HG03342 (cell line): ENCODE measurements around the gene DIAPH2.
A peak's percentile ranks its signal among the peaks of the same experiment; 100 is the strongest.

Experiments
- ATAC-seq: cut with Tn5 transposase; IDR thresholded peaks from one replicate; pipeline ENCODE4 v1.9.1; 2021; ENCODE audit warnings: mild to moderate bottlenecking, moderate library complexity; ENCODE audit not compliant: unreplicated experiment

DIAPH2 gene

DNA sequence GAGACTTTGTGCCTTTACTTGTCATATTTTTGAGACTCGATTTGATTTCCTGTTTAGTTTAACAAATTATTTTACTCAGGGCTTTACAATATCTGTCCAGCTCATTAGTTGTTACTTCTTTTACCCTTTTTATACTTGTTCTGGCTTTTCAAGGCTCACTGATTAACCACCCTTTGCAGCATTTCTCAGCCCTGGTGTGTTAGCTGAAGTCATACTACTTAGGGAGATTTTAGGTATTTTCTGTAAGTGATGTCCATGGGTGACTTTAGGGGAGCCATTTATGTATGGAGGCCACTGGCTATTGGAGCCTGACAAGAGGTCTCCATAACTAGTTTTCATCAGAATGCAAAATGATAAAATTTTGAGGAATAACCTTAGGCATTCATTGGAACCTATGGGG, 346.3 kb downstream of the DIAPH2 start:
- ATAC-seq, result no peak

DNA sequence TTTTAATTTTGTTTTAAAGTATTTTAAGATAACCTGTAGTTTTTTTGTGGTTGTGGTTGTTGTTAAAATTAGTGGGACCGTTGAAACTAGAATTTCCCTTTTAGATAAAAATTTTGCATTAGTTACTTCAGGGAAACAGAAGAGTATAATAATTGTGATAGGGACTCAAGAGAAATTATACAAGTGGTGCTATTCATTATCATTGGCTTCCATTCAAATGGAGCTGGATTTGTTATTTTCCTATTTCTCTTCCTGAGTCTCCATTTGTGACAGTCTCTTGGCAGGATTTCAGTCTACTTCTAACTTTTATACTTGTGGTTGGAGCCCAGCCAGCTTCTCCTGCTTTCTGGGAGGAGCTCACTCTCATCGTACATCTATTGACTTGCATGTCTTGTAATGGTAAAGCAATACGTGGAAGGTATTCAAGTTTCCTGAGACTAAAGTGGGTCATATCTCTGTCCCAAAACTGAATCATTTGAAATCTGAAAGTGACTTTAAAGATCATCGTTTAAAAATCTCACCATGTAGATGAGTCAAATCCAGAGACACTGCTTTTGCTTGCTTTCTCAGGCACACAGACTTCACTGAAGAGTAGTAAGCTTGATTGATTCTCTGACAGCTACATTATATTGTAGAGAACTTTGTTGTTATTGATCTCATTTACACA, 354.9 kb downstream of the DIAPH2 start:
- peak; percentile 90 for ATAC-seq

DNA sequence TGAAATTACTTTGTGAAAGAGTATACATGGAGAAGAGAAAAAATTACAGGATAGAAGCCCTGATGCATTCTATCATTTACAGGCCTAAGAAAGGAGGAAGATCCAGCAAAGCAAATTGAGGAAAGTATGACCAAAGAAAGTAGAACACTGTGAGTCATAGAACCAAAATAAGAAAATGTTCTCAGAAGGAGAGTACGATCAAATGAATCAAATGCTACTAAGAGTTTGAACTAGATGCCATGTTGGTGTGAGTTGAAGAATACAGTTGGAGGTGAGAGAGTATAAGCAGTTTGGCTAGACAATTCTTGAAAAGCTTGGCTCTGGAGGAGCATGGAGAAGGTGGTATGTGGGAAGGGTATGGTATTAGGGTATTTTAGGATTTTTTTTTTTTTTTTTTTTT, 360.8 kb downstream of the DIAPH2 start:
- no peak for ATAC-seq

DNA sequence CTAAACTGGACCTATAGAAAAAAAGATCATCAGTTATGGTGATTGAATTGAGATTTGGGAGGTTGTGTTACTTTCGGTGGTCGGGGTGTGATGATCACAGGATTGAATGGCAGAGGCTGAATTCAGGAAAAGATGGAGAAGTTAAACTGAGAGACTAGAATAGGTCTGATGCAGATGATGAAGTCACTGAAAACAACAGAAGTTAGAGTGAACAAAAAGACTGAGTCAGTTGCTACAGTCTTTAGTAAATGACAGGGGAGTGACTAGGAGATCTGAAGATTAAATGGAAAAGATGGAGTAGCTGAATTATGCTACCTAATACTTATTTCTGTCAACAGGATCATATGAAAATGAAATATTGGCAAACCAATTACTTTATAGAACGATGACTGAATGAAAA, 362.2 kb downstream of the DIAPH2 start:
- ATAC-seq, result no peak

DNA sequence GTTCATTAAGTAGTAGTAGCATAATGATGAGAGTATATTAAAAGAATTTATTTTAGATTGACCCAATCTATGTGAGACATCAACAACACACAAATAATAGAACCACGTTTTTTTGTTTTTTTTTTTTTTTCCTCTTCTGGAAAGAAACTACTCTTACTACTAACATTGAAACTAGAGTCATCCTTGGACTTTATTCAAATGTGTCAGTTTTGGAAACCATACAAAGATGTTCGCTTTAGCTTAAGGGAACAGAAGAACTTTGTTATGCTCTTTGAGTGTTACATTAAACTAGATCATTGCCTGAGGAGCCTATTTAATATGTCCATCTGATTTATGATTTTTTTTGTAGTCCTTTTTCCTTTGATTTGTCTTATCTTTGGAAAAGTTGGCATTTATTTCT, 365.8 kb downstream of the DIAPH2 start:
- ATAC-seq, result no peak

DNA sequence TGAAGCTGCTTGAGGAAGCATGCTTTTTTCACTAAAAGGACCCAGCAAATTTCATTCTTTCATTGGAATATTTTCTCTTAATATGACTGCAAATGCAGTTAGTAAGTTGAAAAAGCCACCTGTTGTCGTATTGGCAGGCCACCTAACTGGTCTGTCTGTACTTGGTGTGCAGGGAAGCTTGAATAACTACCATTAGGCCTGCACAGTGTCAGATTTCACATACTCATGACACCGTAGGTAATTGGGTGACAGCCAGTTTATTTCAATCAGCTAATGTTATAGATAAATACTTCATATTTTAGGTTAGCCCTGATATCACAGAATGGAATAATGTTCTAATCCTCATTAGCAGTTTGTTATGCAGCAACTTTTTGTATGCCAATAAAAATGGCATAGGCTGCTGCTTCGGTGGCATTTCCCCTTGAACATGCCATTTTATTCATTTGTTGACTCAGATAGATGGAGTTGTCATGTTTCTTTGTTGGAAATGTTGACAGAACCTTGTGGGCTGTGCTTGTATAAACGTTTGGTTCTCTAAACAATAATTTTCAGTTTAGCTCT, 372.8 kb downstream of the DIAPH2 start:
- no peak for ATAC-seq

DNA sequence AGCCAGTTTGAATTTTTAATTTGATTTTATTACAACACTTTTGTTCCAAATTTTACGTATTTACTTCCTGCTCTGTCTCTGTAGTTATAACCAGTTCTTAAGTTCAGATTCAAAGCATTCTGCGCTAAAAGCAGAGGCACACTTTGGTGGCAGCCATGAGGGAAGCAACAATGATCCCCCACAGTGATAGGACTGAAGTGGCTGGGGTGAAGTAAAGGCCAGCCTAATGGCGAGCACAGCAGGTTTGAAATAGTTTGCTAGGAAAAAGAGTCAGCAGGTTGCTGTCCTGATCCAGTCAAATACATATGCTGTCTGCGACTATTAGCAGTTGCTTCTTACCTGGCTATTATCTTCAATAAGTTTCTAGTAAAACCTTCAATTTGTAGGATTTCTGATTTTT, 375.4 kb downstream of the DIAPH2 start:
- ATAC-seq, result no peak

DNA sequence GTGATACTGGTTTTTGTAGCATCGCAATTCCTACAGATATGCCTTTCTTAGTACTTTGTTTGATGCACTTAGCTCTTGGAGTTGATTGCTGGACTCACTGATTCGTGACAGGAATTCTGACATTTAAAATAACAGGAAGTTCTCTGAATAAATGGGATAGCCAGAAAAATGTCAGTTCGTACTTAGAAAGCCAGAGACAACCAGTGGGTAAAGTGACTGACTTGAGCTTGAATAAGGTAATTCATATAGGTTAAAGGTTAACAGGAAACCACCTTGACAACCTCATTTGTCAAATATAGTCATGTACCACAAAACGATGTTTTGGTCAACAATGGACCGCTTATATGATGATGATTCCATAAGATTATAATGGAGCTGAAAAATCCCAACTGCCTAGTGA, 380.4 kb downstream of the DIAPH2 start:
- no peak for ATAC-seq

DNA sequence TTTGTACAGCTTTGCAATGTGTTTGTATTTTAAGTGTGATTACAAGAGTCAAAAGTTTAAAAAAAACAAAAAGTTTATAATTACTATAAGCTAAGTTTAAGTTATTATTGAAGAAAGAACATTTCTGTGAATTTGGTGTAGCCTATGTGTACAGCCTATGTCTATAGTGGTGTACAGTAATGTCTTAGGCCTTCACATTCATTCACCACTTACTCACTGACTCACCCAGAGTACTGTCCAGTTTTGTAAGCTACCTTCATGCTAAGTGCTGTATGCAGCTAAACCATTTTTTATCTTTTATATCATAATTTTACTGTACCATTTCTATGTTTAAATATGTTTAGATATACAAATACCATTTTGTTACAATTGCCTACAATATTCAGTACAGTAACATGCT, 381.3 kb downstream of the DIAPH2 start:
- no peak for ATAC-seq

DNA sequence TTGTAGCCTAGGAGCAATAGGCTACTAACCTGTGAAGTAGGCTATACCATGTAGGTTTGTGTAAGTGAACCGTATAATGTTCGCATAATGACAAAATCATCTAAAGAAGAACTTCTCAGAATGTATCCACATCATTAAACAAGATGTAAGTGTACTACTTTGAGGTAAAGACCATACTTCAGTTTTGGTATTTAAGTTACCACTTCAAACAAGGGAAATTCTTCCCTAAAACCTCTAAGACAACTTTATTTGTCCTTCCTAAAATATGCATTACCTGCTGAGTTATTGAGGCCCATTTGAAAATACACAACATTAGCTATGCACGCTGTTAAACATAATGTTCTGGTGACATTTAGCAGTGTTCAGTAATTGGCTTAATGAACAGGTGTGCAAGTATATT, 381.7 kb downstream of the DIAPH2 start:
- ATAC-seq, result no peak

DNA sequence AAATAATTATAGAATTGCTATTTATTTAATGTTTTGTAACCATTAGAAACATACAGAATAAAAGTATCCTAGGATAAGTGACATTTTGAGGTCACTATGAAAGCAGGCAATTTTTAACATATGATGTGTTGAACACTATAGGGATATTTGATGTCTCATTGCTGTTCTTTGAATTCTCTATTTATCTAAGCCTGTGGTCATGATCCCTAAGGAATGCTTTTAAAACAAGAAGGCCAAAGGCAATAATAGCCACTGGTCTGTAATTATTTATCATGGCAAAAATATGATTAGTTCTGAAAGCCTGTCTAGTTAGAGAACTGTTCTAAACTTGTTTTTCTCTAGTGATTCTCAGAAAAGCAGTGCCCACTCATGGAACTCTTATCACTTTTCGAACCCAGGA, 385.7 kb downstream of the DIAPH2 start:
- no peak for ATAC-seq

DNA sequence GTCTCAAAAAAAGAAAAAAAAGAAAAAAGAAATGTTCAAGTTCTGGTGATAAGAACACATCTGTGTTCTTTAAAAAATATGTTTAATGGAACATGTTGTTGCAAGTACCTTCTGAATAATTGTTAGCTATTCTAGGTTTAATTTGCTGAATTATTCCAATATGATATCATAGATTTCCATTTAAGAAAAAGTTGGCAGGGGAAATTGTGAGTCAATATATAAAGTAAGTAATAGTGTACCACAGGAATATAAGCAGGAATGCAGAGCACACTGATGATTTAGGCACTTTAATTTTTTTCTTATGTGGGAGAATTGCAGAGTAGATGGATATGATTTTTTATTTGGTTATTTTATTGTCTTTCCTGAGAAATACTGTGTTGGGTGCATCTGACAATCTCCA, 389.8 kb downstream of the DIAPH2 start:
- no peak for ATAC-seq

DNA sequence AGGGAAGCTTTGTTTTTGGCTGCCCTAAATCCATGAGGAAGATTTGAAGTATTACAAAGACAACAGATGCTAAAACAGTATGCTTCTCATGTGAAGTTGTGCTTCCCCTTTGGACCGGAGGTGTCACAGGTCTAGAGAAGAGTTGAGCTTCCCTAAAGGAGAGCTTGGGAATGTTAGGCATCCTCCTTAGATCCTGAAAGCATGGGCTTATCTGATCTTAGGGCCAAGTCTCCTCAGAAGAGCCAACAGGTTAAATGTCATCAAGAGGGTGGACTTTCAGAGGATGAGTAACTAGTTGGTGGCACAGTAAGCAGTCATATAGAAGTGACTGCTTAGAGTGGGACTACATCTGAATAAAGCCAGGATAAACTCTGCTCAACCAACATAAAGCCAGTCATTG, 404.5 kb downstream of the DIAPH2 start:
- no peak for ATAC-seq

DNA sequence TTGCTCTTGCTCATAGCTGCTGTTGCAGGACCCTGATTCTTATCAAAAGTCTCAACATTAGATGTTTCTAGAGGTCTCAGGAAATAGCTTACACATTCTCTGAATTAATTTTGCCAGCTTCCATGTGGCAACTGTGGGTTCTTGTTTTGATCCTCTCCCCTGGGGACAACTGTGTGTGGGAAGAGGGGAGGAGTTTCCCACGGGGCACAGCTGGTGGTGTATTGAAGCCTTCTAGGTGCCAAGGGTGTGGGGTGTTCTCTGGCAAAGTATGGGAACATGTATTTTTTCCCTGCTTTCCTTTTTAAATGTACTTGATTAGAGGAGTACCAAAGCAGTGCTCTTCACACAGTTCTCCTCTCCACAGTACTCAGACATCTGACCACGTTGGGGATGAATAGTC, 411.7 kb downstream of the DIAPH2 start:
- ATAC-seq, result no peak

DNA sequence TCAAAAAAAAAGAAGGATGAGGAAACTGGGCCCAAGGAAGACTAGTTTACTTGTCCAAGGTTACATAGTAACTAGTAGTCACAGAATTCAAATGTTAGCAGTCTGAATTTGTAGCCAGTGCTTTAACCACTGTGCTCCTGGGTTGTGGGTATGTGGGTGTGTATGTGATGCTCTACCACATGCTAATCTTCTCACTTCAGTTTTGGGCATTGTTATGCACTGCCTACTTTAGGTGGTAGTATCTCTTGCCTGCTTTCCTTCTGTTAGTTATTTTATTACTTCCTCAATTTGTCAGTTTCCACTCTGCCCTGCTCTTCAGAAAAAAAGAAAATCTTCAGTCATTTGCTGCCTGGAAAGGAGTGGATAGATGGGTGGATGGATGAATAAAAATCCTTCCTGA, 418.3 kb downstream of the DIAPH2 start:
- no peak for ATAC-seq

DNA sequence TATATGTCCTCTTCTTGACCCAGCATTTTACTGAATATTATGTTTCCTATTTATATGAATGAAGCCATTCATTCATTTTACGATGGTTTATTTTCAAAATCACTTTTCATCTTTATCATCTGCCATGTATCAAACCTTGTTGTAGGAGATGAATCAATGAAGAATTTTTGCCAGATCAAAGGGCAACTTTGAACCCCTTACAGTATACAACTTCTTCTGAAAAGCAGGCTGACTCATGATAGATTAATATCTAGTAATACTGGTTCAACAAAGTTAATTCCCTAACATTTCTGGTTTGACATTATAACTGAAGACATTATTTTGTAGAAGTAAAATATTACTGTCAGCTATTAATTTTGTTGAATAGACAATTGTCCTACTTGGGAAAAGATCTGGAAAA, 425.1 kb downstream of the DIAPH2 start:
- ATAC-seq, result no peak

DNA sequence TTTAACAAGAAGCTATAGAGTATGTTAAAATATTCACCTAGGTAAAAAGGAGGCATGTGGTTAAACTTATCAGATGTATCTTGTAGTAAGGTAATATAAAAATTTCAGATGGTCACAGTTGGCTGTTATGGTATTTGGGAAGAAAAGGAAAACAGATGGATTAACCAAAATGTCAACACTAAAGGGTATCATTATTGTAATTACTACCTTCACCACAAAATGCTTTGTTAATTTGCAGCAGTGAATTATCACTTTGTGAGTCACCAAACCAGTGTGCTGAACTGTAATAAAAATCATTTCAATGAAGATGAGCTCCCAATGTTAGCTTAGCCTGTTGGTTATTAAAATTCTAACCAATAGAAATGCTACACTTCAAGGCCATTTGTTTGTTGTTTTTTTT, 432.9 kb downstream of the DIAPH2 start:
- ATAC-seq, result no peak

DNA sequence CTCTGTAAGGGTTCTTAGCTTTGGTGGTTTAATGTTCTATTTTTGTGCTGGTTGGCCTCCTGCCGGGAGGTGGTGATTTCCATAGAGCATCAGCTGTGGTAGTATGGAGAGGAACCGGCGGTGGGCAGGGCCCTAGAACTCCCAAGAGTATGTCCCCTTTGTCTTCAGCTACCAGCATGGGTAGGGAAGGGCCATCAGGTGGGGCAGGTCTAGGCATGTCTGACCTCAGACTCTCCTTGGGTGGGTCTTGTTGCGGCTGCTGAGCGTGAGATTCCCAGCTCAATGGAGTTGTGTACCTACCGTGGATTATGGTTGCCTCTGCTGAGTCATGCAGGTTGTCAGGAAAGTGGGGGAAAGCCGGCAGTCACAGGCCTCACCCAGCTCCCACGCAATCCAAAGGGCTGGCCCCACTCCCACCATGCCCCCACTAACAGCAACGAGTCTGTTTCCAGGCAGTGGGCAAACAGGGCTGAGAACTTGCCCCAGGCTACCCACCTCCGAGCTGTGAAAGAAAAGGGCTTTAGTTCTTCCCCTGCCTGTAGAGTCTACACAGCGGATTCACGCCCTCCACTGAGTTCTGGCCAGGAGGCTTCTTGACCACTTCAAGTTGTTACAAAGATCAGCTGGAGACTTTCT, 434.9 kb downstream of the DIAPH2 start:
- ATAC-seq, result no peak

DNA sequence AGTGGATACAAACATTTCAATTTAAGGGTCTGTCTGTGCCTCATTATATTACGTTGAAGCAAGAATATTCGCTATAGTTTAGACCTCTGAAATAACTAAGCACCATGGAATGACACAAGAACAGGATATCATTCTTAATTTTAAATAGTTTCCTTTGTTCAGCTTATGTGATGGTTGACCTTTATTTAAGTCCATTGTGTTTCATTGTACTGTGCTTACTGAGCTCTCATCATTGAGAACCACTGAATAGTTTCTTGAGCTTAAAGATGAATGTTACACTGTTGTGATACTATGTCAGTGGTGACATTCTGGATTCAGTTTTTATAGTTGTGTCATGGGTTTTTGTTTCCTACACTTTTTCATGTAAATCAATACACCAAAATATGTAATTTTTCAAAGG, 438.4 kb downstream of the DIAPH2 start:
- no peak for ATAC-seq

DNA sequence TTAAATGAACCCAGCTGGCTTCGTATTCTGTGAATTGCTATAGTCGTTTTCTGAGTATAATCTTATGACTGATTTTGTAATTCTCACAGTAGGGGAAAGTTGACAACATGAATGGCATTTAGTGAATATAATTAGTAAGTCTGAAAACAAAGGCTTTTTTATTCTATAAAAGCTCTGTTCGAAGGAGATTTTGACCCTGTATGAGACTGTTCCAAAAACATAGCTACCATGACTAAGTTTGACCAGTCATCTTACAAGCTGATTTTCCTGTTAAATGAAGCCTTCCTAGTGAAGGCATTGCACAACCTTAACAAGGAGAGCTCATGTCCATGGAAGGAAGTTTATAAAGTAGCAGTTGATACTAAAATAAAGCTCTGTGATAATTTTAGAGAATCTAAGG, 441.4 kb downstream of the DIAPH2 start:
- no peak for ATAC-seq

DNA sequence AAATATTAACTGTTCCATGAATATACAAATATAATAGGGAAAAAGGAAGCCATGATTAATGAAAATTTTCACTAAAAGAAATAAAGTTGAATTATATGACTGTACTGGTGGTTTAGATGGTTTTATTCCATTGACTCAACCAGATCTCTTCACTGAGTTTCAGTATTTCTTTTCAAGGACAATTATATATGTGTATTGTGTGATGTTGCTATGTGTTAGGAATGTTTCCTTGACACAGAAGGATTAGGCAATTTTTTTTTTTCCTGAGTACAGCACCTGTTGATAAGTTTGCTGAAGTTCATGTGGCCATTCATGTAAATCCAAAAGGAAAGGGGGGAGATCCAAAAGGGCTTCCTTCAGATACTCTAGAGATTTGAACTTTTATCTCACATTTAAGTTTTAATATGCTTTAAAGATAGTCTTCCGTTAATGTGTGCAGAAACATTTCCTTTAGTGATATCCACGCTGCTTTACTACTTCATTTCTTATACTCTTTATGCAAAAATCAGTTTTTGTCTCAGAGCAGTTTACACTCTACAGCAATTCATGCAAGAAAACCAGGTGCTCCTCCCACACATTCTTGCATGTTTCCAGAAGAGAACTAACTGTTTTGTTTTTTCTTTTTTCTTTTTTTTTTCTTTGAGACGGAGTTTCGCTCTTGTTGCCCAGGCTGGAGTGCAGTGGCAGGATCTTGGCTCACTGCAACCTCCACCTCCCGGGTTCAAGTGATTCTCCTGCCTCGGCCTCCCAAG, 448.2 kb downstream of the DIAPH2 start:
- no peak for ATAC-seq

DNA sequence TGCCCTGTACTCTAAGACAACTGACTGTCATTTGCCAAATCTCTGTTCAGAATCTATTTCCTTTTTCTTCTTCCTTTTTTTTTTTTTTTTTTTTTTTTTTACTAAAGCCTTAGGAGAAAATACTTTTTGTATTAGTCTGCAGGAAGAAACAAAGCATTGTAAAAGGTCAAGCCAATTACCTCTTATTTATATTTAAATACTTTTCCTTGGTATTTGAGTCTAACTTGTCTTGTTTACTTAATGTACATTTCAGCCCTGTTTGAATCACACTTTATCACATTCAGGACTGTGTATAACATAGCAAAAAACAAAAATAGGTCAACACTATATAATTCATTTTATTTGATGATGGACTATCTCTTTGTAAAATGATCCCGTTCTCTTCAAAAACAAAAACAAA, 461.3 kb downstream of the DIAPH2 start:
- no peak for ATAC-seq
